NCI-H748 (cell line): ENCODE data around the gene SERPINB6.
"Not testable (repeated sequence)": the region's sequence is repeated elsewhere in the genome, so short reads cannot be mapped to it uniquely, and the experiment has no call there.

Source experiments
- DNase-seq: peaks from one replicate; lab custom pipeline; 2025; ENCODE audit not compliant: unreplicated experiment; lab: John Stamatoyannopoulos, UW

SERPINB6 gene

GRCh38 chr6:2940010-2940850 is 31.1 kb downstream of the SERPINB6 start:
- no peak for DNase-seq

GRCh38 chr6:2939315-2940009 is 31.9 kb downstream of the SERPINB6 start:
- DNase-seq = no peak

- no peak for DNase-seq
Observed at GRCh38 chr6:2938632-2939083, 32.7 kb downstream of the SERPINB6 start.

- DNase-seq = no peak
Observed at GRCh38 chr6:2938004-2938631, 33.2 kb downstream of the SERPINB6 start.

- no peak for DNase-seq
Observed at GRCh38 chr6:2937627-2938003, 33.8 kb downstream of the SERPINB6 start.

GRCh38 chr6:2935566-2936291 is 35.6 kb downstream of the SERPINB6 start:
- DNase-seq = no peak

- DNase-seq = no peak
Observed at GRCh38 chr6:2934057-2934456, 37.3 kb downstream of the SERPINB6 start.

- DNase-seq = not testable (repeated sequence)
Observed at GRCh38 chr6:2932911-2933310, 38.5 kb downstream of the SERPINB6 start.

- peak; percentile 84 for DNase-seq
Observed at GRCh38 chr6:2931970-2932748, 39.2 kb downstream of the SERPINB6 start.

GRCh38 chr6:2931055-2931454 is 40.3 kb downstream of the SERPINB6 start:
- DNase-seq = no peak

- not testable (repeated sequence) for DNase-seq
Observed at GRCh38 chr6:2927931-2928330, 43.4 kb downstream of the SERPINB6 start.

GRCh38 chr6:2925842-2926747 is 45.3 kb downstream of the SERPINB6 start:
- DNase-seq = not testable (repeated sequence)

GRCh38 chr6:2921520-2922115 is 49.7 kb downstream of the SERPINB6 start:
- no peak for DNase-seq

- DNase-seq = no peak
Observed at GRCh38 chr6:2920671-2921112, 50.7 kb downstream of the SERPINB6 start.

GRCh38 chr6:2919886-2920285 is 51.5 kb downstream of the SERPINB6 start:
- DNase-seq = no peak

- no peak for DNase-seq
Observed at GRCh38 chr6:2919401-2919800, 52.0 kb downstream of the SERPINB6 start.

- no peak for DNase-seq
Observed at GRCh38 chr6:2918936-2919335, 52.4 kb downstream of the SERPINB6 start.

GRCh38 chr6:2917801-2918445 is 53.4 kb downstream of the SERPINB6 start:
- no peak for DNase-seq
